ENCODE data around the gene PPP1R37.

PPP1R37 gene

DNA sequence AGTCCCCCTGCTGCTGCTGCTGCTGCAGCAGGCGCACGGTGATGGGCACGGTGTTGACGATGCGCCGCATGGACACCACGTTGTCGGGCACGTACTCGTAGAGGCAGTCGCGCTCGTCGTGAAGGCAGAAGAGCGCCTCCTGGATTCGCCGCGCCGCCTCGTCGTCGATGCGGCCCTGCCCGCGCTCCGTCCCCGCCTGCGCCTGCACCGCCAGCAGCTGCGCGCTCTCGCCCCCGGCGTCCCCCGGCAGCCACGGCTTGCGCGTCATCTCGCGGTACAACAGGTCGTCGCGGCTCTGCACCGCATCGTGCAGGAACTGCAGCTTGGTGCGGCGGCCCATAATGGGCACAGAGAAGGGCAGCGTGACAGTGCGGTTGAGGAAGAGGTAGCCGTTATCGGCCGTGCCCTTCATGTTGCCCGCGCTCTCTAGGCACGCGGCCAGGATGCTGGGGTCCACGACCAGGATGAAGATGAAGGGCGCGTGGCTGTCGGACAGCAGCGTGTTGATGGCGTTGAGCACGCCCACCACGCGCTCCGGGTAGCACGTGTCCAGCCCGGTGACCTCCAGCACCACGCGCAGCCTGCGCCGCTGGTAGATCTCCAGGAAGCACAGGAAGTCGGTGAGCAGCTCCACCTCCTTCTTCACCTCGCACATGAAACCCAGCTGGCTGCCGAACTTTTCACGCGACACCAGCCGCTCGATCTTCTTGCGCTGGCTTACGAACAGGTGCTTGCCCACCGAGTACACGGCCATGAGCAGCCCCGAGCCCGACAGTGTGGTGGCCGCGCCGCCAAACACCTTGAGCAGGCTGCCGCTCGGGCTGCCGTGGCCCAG, 59.7 kb downstream of the PPP1R37 start:
- TF ChIP-seq, protein P1, sequence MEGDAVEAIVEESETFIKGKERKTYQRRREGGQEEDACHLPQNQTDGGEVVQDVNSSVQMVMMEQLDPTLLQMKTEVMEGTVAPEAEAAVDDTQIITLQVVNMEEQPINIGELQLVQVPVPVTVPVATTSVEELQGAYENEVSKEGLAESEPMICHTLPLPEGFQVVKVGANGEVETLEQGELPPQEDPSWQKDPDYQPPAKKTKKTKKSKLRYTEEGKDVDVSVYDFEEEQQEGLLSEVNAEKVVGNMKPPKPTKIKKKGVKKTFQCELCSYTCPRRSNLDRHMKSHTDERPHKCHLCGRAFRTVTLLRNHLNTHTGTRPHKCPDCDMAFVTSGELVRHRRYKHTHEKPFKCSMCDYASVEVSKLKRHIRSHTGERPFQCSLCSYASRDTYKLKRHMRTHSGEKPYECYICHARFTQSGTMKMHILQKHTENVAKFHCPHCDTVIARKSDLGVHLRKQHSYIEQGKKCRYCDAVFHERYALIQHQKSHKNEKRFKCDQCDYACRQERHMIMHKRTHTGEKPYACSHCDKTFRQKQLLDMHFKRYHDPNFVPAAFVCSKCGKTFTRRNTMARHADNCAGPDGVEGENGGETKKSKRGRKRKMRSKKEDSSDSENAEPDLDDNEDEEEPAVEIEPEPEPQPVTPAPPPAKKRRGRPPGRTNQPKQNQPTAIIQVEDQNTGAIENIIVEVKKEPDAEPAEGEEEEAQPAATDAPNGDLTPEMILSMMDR (conservative IDR thresholded peaks at IDR 0.05) = no peak

DNA sequence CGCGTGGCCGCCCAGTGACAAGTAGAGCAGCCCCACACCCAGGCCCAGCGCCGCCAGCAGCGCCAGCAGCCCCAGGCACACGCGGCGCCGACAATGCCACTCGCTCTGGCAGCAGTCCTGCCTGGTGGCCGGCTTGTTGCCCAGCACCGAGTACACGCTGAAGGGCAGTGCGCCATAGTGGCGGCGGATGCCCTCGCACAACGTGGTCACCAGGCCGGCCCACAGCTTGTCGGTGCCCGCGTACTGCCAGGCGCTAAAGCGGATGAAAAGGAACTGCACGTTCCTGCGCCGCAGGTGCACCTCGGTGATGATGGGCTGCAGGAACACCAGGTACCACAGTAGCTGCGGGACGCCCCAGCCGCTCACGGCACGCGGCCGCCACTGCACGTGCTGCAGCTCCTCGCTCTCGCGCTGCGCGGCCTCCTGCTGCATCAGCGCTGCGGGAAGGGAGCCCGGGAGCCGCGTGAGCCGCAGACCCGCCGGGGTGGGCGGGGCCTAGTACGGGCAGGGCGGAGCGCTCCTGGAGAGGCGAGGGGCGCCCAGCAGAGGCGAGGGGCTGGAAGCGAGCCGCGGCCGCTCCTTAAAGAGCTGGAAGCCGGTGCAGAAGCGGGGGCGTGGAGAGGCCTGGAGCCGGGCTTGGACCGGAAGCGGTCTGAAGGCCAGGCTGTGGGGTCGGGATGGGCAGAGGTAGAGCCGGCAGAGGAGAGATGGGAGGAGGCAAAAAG, 60.5 kb downstream of the PPP1R37 start:
- H3K27ac ChIP-seq = no peak overlapping the region
- TF ChIP-seq, protein P1 (conservative IDR thresholded peaks at IDR 0.05) = no peak

More for the DNA sequence above, 59.7 kb downstream of the PPP1R37 start:
- H3K27ac ChIP-seq = no peak overlapping the region

DNA sequence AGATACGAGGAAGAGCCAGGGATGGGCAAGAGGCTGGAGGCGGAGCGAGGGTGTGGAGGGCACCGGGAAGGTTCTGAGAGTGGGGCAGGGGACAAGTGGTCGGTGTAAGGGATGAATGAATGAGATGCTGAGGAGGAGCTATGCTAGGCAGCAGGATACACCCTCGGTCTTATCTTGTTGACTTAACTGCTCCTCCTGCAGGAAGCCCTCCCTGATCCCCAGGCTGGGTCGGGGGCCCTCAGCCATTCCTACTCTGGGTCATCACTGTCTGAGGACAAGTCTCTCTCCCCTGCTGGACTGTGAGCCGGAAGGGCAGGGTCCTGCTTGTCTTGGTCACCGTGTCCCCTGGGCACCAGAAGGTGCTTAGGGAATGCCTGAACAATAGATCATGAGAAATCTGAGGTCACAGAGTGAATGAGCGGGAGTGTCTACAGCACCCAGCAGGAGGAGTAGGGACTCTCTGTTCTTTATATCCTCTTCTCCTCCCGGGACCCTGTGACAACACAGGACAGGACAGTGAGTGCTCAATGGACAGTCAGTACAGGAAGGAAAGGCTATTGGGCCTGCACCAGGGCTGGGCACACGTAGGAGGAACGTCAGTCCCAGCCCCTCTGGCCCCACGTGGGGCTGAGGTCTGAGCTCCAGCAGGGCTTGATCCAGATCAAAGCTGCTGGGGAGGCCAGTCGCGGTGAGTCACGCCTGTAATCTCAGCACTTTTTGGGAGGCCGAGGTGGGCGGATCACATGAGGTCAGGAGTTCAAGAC, 61.3 kb downstream of the PPP1R37 start:
- no peak overlapping the region for H3K27ac ChIP-seq
- TF ChIP-seq, protein P1 (conservative IDR thresholded peaks at IDR 0.05) = no peak

DNA sequence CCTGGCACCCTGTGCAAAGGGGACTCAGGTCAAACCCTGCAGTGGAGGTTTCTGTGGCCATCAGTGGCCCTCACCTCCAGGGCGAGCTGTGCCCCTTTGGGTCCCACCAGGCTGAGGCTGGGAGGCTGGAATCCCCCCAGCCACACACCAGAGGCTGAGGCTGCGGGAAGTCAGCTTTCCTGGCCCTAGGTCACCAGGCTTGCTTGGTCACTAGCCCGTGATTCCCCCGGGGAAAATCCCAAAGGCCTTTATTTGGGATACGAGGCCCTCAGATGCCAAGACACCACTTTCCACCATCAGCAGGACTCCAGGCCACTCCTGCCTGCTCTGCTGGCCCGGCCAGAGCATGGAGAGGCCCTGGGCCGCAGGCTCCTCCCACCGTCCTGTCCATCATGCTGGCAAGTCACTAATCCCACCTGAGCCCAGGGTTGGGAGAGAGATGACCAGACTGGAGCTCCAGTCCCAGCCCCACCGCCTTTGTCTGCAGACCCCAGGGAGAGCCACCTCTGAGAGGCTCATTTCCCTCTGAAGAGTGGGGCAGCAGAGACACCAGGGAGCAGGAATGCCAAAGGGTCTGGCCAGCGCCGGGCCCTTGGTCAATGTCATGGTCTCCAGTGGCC, 63.1 kb downstream of the PPP1R37 start:
- no peak overlapping the region for H3K27ac ChIP-seq
- TF ChIP-seq, protein P1 (conservative IDR thresholded peaks at IDR 0.05) = no peak

DNA sequence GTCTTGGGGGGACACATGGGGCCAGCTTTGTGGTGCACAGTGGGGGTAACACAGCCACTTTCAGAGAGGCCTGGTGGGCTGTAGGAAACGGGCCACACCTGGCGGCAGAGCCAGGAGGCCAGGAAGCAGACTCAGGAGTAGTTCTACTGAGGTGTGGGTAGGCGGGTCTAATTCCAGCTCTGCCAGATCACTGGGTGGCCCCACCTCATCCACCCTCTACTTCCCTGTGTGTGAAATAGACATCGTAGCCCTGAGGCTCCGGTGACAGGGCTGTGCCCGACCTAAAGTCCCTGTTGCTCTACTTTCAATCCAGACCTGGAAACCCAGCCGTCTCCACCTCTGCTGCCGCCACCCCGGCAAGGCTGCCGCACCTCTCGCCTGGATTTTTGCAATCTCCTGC, 63.8 kb downstream of the PPP1R37 start:
- TF ChIP-seq, protein P1 (conservative IDR thresholded peaks at IDR 0.05) = no peak
- no peak overlapping the region for H3K27ac ChIP-seq

DNA sequence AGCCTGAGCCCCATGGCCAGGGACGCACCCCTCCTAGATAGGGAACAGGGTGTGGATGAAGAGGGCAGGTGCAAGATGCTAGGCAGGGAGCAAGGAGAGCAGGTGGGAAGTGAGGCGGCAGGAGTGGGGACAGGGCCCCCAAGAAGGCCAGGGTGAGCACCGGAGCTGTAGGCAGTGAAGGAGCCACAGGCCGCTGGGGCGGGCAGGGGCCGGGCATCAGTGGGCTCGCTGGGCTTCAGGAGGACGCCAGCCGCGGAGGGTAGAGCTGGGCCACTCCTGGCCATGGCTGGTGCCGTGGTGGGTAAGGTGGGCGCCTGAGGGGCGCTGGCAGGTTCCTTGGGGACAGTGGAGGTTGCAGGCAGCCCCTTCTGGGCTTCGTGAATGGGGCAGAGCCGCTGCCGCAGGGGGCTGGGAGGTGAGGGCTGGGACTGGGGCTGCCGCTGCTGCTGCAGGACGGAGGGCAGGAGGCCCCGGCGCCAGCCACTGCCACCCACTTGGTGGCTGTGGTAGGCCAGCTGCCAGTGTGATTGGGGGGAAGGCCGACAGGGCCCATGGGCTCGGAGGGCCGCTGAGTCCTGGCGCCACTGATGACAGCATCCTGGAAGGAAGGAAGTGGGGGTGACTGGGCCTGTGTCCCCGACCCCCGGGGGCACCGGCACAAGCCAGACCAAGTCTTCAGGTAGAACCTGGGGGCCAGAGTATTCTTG, 65.7 kb downstream of the PPP1R37 start:
- TF ChIP-seq, protein P1 (conservative IDR thresholded peaks at IDR 0.05) = no peak
- no peak overlapping the region for H3K27ac ChIP-seq

Measured in VCaP (cell line).